ENCODE data around the gene BEAN1. TPM values are rescaled to one million over a fixed set of nuclear protein-coding genes. Genes with fewer than 3 reads are reported as not detected.

BEAN1 gene
- total and polyA plus RNA-seq, 8 donors, result 0.08 to 0.41 (median 0.14) TPM; not detected in 5

- ATAC-seq (no peak), DNase-seq (no peak), FAIRE-seq (no peak)
- H3K9me3 ChIP-seq, result no peaks in the 10 kb centered on the region
- TF ChIP-seq CTCF (IDR thresholded peaks at IDR 0.05), result no peak
- no peaks in the 10 kb centered on the region for H3K27me3 ChIP-seq
- no peak overlapping the region for H3K27ac ChIP-seq
- 73 to 79% methylated on average over 10 to 11 of the region's 11 CpGs for WGBS, 2 donors
- H3K36me3 ChIP-seq, result no peaks in the 10 kb centered on the region
- peaks cover 0 to under 1% (median 0%) of the 10 kb centered on the region in 3 donors for H3K4me1 ChIP-seq
- H3K4me3 ChIP-seq, result no peak overlapping the region
- intact Hi-C loops (cut with DNase I), result loop anchor here in 2 of 3 donors (5.0 to 10.0 kb wide), 3 partner anchors 57 to 463 kb away; no protein-coding TSS in a partner anchor
Measured at GRCh38 chr16:66401610-66402009, 25.5 kb upstream of the BEAN1 start.

GRCh38 chr16:66402166-66402565 is 24.9 kb upstream of the BEAN1 start:
- intact Hi-C loops (cut with DNase I), result loop anchor here in 2 of 3 donors (5.0 to 10.0 kb wide), 3 partner anchors 57 to 463 kb away; no protein-coding TSS in a partner anchor
- no peaks in the 10 kb centered on the region for H3K27me3 ChIP-seq
- DNase-seq, result no peak
- TF ChIP-seq CTCF (IDR thresholded peaks at IDR 0.05), result no peak
- H3K9me3 ChIP-seq, result no peaks in the 10 kb centered on the region
- H3K4me1 ChIP-seq, result peaks cover 0 to 6% (median 3%) of the 10 kb centered on the region in 3 donors
- no peak for ATAC-seq
- no peak for FAIRE-seq
- no peaks in the 10 kb centered on the region for H3K36me3 ChIP-seq
- no peak overlapping the region for H3K27ac ChIP-seq
- WGBS, 2 donors, result 65 to 70% methylated on average over 10 to 12 of the region's 12 CpGs
- H3K4me3 ChIP-seq, result no peak overlapping the region

GRCh38 chr16:66402591-66403230 is 24.4 kb upstream of the BEAN1 start:
- peaks cover 0 to 8% (median 3%) of the 10 kb centered on the region in 3 donors for H3K4me1 ChIP-seq
- 62 to 70% methylated on average over 58 to 61 of the region's 61 CpGs for WGBS, 2 donors
- ATAC-seq (no peak), FAIRE-seq (no peak), DNase-seq (peak in 1 of 6 donors; percentile 44)
- H3K27me3 ChIP-seq, result no peaks in the 10 kb centered on the region
- no peaks in the 10 kb centered on the region for H3K36me3 ChIP-seq
- no peak for TF ChIP-seq CTCF (IDR thresholded peaks at IDR 0.05)
- intact Hi-C loops (cut with DNase I), result loop anchor here in 2 of 3 donors (5.0 to 10.0 kb wide), 3 partner anchors 58 to 462 kb away; no protein-coding TSS in a partner anchor
- H3K27ac ChIP-seq, result no peak overlapping the region
- no peak overlapping the region for H3K4me3 ChIP-seq
- no peaks in the 10 kb centered on the region for H3K9me3 ChIP-seq

- no peak for FAIRE-seq
- no peak for ATAC-seq
- intact Hi-C loops (cut with DNase I), result loop anchor here in 2 of 3 donors (5.0 to 10.0 kb wide), 3 partner anchors 59 to 461 kb away; no protein-coding TSS in a partner anchor
- Histone ChIP-seq H3K27me3 (no peaks in the 10 kb centered on the region), H3K9me3 (no peaks in the 10 kb centered on the region), H3K27ac (no peak overlapping the region), H3K4me3 (no peak overlapping the region), H3K4me1 (peaks cover 0 to 8% (median 3%) of the 10 kb centered on the region in 3 donors), H3K36me3 (no peaks in the 10 kb centered on the region)
- DNase-seq, result no peak
- 44 to 50% methylated on average over 5 of the region's 5 CpGs for WGBS, 2 donors
- TF ChIP-seq CTCF (IDR thresholded peaks at IDR 0.05), result no peak
Measured at GRCh38 chr16:66403531-66404145, 23.5 kb upstream of the BEAN1 start.

Data from pancreas (tissue), 10 donors.